Smooth muscle cell (in vitro differentiated cells): ENCODE measurements around the gene TEX13A. TPM values are rescaled to one million over a fixed set of nuclear protein-coding genes. Genes with fewer than 3 reads are reported as not detected.

Source experiments
- DNase-seq: peaks from one replicate; lab custom pipeline; 2025; ENCODE audit not compliant: unreplicated experiment; lab: John Stamatoyannopoulos, UW
- H2AFZ ChIP-seq: fragments of 200-600 bp; sonication (generic); 2 replicates; pipeline ENCODE4 v1.6.0; 2016; ENCODE audit warnings: antibody characterized with exemption, low read depth, mild to moderate bottlenecking
- H3F3A ChIP-seq: fragments of 200-600 bp; sonication (generic); 2 replicates; pipeline ENCODE4 v1.6.0; 2017; ENCODE audit warnings: antibody characterized with exemption, low read depth
- H3K27ac ChIP-seq: fragments of 200-600 bp; sonication (generic); 2 replicates; pipeline ENCODE4 v1.5.1; 2016; ENCODE audit warnings: low read depth, mild to moderate bottlenecking
- H3K27me3 ChIP-seq: fragments of 200-600 bp; sonication (generic); 2 replicates; pipeline ENCODE4 v1.6.1; 2016; ENCODE audit warnings: low read depth, mild to moderate bottlenecking
- H3K36me3 ChIP-seq: fragments of 200-600 bp; sonication (generic); 2 replicates; pipeline ENCODE4 v1.5.1; 2016; ENCODE audit warnings: low read depth
- H3K4me1 ChIP-seq: fragments of 200-600 bp; sonication (generic); 2 replicates; pipeline ENCODE4 v1.5.1; 2016; ENCODE audit warnings: low read depth
- H3K4me2 ChIP-seq: fragments of 200-600 bp; sonication (generic); 2 replicates; pipeline ENCODE4 v1.6.0; 2016; ENCODE audit warnings: mild to moderate bottlenecking
- H3K4me3 ChIP-seq: fragments of 200-600 bp; sonication (generic); 2 replicates; pipeline ENCODE4 v1.5.1; 2016; ENCODE audit warnings: mild to moderate bottlenecking
- H3K79me2 ChIP-seq: fragments of 200-600 bp; sonication (generic); 2 replicates; pipeline ENCODE4 v1.6.0; 2016; ENCODE audit warnings: low read depth, mild to moderate bottlenecking
- H3K9ac ChIP-seq: fragments of 200-600 bp; sonication (generic); 2 replicates; pipeline ENCODE4 v1.6.0; 2016; ENCODE audit warnings: low read depth
- H3K9me3 ChIP-seq: fragments of 200-600 bp; sonication (generic); replicated peaks from 2 replicates; pipeline ENCODE4 v1.5.1; 2016; ENCODE audit warnings: low read depth
- H4K20me1 ChIP-seq: fragments of 200-600 bp; sonication (generic); 2 replicates; pipeline ENCODE4 v1.6.0; 2016; ENCODE audit warnings: low read depth
- WGBS: methylation state at CpG from one replicate; pipeline ENCODE4 v1.1.7; 2016; ENCODE audit warnings: low lambda C conversion rate; 5-methylcytosine and 5-hydroxymethylcytosine counted together
- polyA plus RNA-seq: library from polyadenylated mRNA; unstranded; fragments of >200 nt; fragmentation: Nextera tagmentation; extraction: Ambion mirVana; gene quantifications from 2 replicates; pipeline ENCODE4 v1.2.1, GENCODE V29; 2016
- total RNA-seq: library from RNA; depleted of rRNA; stranded (reverse); fragments of >200 nt; gene quantifications from 2 replicates; pipeline ENCODE4 v1.2.3, GENCODE V29; 2014
- TF ChIP-seq, protein P1 (sequence below): fragments of 200-600 bp; sonication (generic); IDR thresholded peaks from 2 replicates; pipeline ENCODE4 v1.5.1; 2017; ENCODE audit warnings: borderline replicate concordance, mild to moderate bottlenecking, antibody characterized with exemption; ENCODE audit not compliant: insufficient read depth, poor library complexity, severe bottlenecking

Gene TEX13A
- total and polyA plus RNA-seq, 2 experiments from 2014 or later, result 0.11 TPM; not detected in 1

DNA sequence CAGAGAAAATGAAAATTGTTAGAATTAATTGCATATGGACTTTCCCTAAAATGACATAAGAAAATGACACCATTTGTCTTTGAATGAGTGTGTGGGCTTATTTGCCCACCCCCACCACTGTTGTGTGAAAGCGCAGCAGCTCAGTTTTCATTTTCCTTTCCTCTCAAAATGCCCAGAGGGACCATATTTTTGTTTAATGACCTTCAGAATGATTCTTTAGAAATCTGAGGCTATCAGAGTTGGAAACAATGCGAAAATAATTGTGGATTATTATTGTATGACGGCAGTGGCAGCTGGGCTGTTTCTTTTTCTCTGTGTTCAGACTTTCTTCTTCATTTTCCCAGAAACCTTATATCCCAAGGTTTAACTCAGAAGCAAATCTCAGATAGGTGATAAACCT is 44.6 kb upstream of the TEX13A start:
- H3F3A ChIP-seq, result no peaks in the 10 kb centered on the region
- H3K4me2 ChIP-seq, result no peak overlapping the region
- H3K9ac ChIP-seq, result no peak overlapping the region
- WGBS, result 75% methylated on average over 3 of the region's 3 CpGs
- no peaks in the 10 kb centered on the region for H3K4me1 ChIP-seq
- H3K27me3 ChIP-seq, result no peaks in the 10 kb centered on the region
- no peaks in the 10 kb centered on the region for H3K79me2 ChIP-seq
- H3K4me3 ChIP-seq, result no peak overlapping the region
- no peak for DNase-seq
- no peaks in the 10 kb centered on the region for H3K36me3 ChIP-seq
- TF ChIP-seq, protein P1, sequence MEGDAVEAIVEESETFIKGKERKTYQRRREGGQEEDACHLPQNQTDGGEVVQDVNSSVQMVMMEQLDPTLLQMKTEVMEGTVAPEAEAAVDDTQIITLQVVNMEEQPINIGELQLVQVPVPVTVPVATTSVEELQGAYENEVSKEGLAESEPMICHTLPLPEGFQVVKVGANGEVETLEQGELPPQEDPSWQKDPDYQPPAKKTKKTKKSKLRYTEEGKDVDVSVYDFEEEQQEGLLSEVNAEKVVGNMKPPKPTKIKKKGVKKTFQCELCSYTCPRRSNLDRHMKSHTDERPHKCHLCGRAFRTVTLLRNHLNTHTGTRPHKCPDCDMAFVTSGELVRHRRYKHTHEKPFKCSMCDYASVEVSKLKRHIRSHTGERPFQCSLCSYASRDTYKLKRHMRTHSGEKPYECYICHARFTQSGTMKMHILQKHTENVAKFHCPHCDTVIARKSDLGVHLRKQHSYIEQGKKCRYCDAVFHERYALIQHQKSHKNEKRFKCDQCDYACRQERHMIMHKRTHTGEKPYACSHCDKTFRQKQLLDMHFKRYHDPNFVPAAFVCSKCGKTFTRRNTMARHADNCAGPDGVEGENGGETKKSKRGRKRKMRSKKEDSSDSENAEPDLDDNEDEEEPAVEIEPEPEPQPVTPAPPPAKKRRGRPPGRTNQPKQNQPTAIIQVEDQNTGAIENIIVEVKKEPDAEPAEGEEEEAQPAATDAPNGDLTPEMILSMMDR, result no peak
- no peaks in the 10 kb centered on the region for H4K20me1 ChIP-seq
- H3K27ac ChIP-seq, result no peak overlapping the region
- H3K9me3 ChIP-seq, result no peaks in the 10 kb centered on the region
- H2AFZ ChIP-seq, result no peak overlapping the region

DNA sequence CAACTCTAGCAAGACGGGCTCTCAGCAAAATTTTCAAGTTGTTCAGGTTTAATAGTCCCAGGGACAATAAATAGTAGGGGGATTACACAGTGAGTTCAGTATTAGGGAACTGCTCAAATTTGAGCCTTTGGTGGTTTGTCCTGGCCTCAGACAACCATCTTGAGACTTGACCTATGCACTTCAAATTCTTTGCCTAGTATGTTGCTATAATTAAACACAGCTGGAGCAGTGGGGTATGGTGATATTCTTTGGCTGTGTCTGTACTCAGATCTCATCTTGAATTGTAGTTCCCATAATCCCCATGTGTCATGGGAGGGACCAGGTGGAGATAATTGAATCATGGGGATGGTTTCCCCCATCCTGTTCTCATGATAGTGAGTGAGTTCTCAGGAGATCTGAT is 43.3 kb upstream of the TEX13A start:
- Histone ChIP-seq H3K4me2 (no peak overlapping the region), H3K36me3 (no peaks in the 10 kb centered on the region), H3K4me3 (no peak overlapping the region), H3K27ac (no peak overlapping the region), H3K9ac (no peak overlapping the region), H3K79me2 (no peaks in the 10 kb centered on the region), H3F3A (no peaks in the 10 kb centered on the region), H3K27me3 (no peaks in the 10 kb centered on the region), H4K20me1 (no peaks in the 10 kb centered on the region), H2AFZ (no peak overlapping the region), H3K9me3 (no peaks in the 10 kb centered on the region), H3K4me1 (no peaks in the 10 kb centered on the region)
- TF ChIP-seq, protein P1, result no peak
- DNase-seq, result no peak
- WGBS, result 83% methylated on average over 1 of the region's 1 CpG

DNA sequence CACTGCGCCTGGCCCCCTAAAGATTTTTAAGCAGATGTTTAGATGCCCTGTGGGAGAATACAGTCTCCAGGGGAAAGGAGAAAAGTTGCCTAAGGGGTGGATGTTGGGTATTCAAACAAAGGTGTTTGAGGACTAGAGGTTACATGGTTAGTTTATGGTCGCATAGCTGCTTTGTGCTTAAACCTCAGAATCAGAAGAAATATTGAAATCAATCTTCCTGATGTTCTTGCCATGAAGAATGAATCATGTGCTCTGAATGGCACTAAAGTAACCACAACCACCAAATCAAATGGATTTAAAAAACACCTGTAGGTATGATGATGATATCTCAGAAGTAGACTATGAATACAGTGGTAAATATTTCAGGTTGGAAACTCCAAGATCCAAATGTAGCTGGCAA is 42.7 kb upstream of the TEX13A start:
- Histone ChIP-seq H3K9ac (no peak overlapping the region), H3K4me1 (no peaks in the 10 kb centered on the region), H2AFZ (no peak overlapping the region), H4K20me1 (no peaks in the 10 kb centered on the region), H3K27ac (no peak overlapping the region), H3K79me2 (no peaks in the 10 kb centered on the region), H3K9me3 (no peaks in the 10 kb centered on the region), H3K27me3 (no peaks in the 10 kb centered on the region), H3K4me2 (no peak overlapping the region), H3F3A (no peaks in the 10 kb centered on the region), H3K4me3 (no peak overlapping the region), H3K36me3 (no peaks in the 10 kb centered on the region)
- whole genome bisulfite sequencing, result 83% methylated on average over 2 of the region's 2 CpGs
- no peak for DNase-seq
- TF ChIP-seq, protein P1, result no peak

DNA sequence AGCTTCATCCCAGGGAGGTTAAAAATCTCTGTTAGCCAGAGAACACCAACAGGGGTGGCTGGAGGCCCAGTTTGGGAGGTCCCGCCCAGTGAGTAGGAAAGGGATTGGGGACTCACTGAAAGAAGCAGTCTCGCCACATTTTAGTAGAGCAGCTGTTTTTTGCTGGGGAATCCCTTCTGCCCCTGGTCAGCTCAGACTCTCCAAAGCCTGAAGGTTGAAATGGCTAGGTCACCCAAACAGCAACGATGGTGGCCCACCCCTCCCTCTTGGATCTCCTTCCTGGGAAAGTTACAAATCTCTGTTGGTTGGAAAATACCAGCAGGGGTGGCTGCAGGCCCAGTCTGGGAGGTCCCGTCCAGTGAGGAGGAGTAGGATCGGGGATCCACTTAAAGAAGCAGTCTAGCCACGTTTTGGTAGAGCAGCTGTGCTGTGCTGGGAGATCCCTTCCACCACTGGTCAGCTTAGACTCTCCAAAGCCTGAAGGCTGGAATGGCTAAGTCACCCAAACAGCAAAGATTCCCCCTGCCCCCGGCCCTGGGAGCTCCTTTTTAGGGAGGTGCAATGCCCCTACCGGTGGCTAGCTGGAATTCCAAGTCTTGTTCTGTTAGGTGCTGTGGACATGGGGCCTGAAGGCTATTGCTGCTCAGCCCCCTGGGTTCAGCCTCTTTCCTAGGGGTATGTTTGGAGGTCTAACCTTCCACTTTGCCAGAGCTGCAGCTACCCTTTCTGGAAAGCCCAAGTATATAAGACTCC is 40.0 kb upstream of the TEX13A start:
- WGBS, result 79% methylated on average over 8 of the region's 8 CpGs

More for the DNA sequence above, 40.0 kb upstream of the TEX13A start:
- Histone ChIP-seq H3K9ac (no peak overlapping the region), H3K4me1 (no peaks in the 10 kb centered on the region), H3K79me2 (no peaks in the 10 kb centered on the region), H3K36me3 (no peaks in the 10 kb centered on the region), H3F3A (no peaks in the 10 kb centered on the region), H3K4me2 (no peak overlapping the region), H3K27ac (no peak overlapping the region), H4K20me1 (no peaks in the 10 kb centered on the region), H3K27me3 (no peaks in the 10 kb centered on the region), H3K4me3 (no peak overlapping the region), H2AFZ (no peak overlapping the region), H3K9me3 (no peaks in the 10 kb centered on the region)
- no peak for DNase-seq
- TF ChIP-seq, protein P1, result no peak
